NCI-H1105 (cell line): Measurements from ENCODE around the gene TNS1.
A peak's percentile ranks its signal among the peaks of the same experiment; 100 is the strongest.

Source experiments
- DNase-seq: peaks from one replicate; lab custom pipeline; 2025; lab: John Stamatoyannopoulos, UW

The TNS1 gene

DNA sequence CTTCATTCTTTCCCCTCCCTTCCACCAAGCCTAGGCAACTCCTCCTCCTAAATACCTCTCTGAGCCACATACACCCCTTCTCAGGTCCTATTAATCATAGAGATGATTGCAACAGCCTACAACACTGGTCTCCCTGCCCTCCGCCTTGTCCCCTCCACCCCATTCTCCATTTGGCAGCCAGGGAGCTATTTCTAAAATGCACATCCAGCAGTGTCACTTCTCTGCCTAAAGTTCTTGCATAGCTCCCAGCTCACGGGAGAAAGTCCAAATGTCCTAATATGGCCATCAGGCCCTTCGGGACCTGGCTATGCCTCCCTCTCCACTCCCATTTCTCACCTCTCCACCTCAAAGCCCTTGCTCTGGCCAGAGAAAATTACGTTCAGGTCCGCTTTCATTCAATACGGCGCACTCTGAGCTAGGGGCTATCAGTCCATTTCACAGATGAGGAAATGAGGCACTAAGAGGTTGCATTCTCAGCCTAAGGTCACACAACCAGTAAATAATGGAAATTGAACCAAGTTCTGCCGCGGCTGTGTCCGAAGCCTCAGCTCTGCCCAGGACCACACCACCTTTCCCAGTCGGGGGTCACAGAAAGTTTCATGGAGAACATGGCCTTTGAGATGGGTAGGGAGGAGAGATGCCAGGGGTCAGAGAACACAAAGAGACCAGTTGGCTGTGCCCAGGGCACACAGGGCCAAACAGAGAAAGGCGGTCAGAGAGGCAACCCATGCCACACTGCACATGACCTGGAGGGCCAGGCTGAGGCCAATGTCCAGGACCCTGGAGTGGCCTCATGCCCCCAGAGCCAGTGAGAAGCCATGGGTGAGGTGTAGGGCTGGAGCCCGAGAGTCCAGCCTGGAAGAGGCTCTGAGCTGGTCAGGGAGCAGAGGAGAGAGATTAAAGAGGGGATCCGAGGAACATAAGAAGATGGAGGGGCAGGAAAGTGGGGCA, 72.8 kb downstream of the TNS1 start:
- no peak for DNase-seq

DNA sequence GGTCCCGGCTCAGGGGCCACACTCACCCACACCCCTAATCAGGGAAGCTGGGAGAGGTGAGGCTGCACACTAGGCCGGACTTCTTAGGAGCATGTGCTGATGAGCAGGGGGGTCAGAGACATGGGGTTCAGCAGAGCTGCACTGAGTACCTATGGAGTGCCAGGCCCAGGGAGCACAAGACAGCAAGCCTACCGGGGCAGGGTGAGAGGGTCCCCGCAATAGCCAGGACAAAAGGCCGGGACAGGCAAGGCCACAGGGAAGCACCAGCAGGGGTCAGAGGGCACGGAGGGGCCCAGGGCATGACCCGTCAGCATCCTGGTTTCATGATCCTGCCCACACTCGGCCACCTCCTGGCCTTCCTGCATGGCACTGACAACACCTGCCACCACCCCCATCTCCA, 73.5 kb downstream of the TNS1 start:
- no peak for DNase-seq

DNA sequence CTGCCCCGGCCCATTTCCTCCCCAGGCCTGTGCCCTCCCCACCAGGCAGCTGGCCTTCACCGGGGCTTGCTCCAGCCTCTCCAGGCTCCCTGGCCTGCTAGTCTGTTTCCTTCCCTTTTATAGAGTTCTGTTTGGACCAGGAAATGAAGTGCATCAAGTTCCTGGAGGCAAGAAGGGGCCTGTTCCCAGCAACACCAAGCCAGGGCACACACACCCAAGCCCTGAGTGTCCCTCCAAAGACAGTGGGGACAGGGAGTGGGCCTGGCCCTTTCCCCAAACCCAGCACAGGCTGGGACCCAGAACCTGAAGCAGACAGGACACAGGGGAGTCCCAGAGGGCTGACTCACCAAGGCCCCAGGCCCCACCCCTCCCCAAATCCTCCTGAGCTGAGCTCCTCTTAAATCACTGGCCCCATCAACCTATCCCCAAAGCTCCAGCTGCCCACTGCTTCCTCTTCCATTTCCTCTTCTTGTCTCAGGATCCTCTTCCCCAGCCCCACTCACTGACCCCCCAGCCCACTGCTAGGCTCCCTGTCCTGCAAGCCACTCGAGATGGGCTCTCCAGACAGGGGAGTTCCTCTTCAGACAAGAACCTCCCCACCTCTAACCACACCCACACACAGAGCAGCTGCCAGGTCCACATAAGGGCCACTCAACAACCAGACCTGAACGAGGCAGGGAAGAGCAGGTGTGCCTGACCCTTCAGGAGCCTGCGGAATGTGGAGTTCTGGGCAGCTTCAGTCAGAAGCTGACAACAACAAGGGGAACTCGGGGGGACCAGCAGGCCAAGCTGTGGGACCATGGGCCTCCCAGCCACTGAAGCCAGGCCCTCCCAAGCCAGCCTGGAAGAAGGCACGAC, 74.2 kb downstream of the TNS1 start:
- DNase-seq = peak; percentile 29

- no peak for DNase-seq
These were observed 75.0 kb downstream of the TNS1 start for GRCh38 chr2:217927601-217928323.

DNA sequence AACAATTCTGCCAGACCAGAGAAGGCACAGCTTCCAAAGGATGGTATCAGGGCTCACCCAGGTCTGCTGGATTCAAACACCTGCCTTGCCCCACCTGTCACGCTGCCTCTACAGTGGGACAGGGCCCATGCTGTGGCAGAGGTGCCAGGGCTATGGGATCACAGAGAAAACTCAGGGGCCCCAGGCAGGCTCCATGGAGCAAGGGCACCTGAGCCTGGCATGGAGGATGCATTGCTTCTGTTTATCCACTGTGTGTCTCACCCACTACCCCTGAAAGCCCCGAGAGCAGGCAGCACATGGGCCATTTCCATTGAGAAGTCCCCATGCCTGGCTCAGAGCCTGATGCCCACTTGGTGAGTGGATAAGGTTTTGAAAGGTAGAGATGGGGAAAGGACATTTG, 76.0 kb downstream of the TNS1 start:
- no peak for DNase-seq

DNA sequence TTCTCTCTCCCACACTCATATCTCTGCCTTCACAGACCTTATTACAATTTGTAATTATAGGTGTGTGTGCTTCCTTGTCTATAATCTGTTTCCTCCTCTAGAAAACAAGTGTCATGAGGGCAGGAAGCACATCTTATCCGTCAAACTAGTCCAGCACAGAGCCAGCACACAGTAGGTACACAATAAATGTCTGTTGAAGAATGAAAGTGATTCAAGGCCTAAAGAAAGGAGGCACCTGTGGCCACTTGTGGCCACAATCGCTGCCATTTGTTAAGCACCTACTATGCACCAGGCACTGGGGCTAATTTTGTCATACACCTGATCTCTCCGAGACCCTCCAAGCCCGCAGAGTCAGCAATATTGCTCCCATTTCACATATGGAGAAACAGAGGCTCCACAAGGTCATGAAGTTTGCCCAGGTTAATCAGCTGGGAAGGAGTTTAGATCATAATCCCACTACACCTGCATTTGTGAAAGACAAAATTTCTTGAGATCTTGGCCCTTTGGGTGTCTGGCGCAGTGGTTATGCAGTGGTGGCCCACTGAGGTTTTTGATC, 78.4 kb downstream of the TNS1 start:
- DNase-seq = no peak

- no peak for DNase-seq
These were observed 79.6 kb downstream of the TNS1 start for GRCh38 chr2:217923007-217923686.

DNA sequence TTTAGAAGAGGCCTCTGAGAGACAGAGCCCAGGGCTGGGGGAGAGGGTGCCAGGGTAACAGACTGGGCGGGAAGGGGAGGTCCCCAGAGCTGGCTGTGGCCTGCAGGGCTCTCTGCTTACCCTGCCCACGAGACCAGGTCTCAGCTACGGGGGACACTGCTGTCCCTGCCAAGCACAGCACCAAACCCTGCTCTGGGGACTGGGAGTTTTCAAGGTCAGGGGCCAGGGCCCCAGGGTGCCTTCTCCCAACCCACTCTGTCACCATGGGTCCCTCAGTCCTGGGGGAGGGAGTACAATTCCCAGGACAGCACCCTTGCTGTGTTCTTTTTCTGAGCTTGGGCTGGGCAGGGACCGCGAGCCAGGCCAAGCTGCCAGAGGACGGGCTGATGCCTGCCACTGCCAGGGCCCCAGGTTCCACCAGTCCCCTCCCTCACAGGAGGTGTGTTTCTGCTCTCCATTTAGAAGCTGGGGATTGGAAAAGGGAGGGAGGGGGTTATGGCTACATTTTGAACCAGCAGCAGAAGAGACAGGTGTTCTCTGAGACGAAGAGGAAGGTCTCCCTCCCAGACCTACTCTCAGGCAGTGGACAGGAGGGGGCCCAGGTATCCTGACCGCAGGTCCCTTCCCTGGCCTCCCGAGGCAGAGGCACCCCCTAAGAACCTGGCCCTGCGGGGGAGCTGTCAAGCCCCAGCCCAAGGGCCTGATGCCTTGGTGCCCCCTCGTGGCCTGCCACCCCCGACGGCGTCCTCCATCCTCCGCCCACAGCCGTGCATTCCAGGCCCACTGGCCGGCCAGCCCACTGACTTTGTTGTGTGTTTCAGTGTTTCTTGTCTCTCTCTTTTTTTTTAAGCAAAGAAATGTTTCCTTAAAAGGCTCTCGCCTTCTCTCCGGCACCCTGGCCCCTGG, 80.4 kb downstream of the TNS1 start:
- no peak for DNase-seq

DNA sequence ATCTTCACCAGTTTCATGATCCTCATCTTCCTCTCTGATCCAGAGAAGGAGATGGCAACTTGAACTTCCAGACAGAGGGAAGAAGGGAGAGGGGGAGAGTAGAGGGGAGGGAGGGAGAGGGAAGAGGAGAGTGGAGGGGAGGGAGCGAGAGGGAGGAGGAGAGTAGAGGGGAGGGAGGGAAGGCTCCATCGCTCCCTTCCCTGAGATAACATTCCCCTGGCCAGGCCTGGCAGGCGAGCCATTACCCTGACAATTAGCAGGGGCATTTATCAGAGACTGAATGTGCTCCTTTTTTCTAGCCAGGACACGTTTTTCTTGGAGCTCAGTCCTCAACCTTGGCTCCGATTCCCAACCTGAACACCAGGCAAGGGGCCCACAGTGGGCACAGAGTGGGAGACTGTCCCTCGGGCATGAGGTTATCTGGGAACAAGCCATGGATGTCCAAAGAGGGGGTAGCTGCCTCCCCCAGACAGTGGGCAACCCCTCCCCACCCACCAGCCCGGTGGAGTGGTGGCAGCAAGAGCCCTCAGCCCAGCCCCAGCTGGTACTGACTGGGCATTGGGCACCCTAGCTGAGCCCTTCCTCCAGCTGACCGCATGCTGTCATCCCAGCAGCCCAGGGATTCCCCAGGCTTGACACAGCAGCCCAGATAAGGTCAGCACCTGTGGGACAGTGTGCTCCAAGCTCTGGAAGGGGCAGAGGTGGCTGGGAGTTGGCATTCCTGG, 81.8 kb downstream of the TNS1 start:
- DNase-seq = no peak

DNA sequence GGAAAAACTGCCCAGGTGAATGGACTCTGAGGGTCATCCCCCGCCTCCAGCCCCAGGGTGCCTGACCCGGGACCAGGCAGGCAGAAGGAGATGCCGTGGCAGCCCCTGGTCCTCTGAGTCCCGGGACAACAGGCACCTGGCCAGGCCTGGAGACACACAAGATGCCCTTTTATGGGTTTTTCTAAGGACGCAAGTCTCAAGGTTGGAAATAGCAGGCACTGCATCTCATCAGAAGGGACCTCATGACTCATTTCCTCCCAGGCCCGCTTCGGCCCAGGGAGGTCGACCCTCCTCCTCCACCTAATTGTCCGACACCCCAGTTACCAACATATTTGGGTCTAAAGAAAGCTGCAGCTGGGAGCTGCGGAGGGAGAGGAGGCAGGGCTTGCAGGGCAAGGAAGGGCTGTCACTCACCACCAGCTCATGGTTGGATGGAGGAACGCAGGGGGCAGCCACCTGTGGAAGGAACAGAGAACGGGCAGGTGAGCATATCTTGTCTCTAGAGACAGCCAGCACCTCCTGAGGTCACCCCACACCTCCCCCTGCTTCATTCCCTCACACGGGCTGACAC, 82.9 kb downstream of the TNS1 start:
- no peak for DNase-seq

DNA sequence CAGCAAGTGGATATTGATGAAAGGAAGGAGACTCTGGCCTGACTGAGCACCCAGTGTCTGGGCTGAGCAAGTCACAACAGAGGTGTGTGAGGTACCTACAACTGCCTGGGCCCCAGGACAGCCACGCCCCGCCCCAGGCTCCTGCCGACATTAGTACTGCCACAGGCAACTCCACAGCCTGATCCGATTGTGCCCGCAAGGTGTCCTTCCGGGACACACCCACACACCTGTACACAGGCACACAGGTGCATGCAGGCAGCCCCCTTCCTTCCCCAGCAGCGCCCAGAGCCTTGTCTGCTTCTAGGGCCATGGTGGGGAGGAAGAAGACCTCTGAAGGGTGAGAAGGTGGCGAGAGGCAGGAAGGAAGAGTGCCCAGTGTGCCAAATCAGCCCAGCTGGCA, 83.6 kb downstream of the TNS1 start:
- DNase-seq = no peak

- no peak for DNase-seq
These were observed 84.3 kb downstream of the TNS1 start for GRCh38 chr2:217918308-217919024.

GRCh38 chr2:217916504-217917254, 86.1 kb downstream of the TNS1 start:
- DNase-seq = no peak

GRCh38 chr2:217915706-217916105, 87.1 kb downstream of the TNS1 start:
- no peak for DNase-seq

- DNase-seq = no peak
These were observed 87.9 kb downstream of the TNS1 start for GRCh38 chr2:217914878-217915277.

- DNase-seq = no peak
These were observed 88.7 kb downstream of the TNS1 start for GRCh38 chr2:217914078-217914477.

DNA sequence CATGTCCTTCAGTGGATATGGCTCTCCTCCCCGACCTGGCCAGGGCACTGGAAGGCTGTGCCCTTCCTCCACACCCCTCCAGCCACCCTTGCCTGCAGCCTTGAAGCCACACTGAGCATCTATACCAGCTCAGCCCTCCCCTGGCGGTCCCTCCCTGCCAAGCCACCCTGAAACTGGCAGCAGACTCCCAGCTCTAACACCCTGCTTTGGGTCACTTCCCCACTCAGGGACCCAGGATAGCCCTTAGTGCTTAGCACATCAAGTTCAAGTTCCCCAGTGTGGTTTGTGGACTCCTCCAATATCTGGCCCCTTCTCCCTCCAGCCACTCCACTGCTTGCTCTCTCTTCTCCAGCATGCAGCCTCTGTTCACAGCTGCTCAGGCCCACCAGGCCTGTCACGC, 89.4 kb downstream of the TNS1 start:
- no peak for DNase-seq
